ENCODE results near the gene ASB2.

Gene ASB2, protein sequence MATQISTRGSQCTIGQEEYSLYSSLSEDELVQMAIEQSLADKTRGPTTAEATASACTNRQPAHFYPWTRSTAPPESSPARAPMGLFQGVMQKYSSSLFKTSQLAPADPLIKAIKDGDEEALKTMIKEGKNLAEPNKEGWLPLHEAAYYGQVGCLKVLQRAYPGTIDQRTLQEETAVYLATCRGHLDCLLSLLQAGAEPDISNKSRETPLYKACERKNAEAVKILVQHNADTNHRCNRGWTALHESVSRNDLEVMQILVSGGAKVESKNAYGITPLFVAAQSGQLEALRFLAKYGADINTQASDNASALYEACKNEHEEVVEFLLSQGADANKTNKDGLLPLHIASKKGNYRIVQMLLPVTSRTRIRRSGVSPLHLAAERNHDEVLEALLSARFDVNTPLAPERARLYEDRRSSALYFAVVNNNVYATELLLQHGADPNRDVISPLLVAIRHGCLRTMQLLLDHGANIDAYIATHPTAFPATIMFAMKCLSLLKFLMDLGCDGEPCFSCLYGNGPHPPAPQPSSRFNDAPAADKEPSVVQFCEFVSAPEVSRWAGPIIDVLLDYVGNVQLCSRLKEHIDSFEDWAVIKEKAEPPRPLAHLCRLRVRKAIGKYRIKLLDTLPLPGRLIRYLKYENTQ

DNA sequence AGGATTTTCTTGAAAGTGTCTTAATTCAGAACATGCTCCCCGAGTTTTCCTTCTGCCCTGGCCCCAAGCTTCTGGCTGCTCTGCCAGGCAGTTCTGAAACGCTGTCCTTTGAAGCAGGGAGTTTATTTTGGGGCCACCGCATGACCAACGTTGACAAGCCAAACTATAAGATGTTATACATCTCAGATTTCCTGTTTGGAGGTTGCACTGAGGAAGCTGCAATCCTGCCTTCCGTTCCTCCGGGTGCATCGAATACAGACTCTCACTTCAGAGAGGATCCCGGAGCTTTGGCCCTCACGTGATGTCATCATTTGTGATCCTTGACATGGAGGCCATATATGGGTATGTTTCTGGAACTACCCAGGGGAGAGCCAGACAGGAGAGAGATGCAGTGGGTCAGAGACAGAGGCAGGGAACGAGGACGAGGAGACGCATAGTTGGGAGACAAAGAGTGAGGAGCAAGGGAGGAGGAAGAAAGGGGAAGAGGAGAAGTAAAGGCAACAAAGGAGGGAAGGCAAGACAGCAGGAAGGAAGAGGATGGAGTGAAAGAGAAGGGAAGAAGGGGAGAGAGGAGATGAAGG lies at the start of gene ASB2:
Gene ASB2, minus strand, starts transcription at position 94 of the 581 bp plus-strand sequence. CDS start 12,031 bp downstream, outside the sequence.
- in situ Hi-C loops (cut with HindIII; ENCODE audit: low sequenced_read_pairs) = no loop called here

DNA sequence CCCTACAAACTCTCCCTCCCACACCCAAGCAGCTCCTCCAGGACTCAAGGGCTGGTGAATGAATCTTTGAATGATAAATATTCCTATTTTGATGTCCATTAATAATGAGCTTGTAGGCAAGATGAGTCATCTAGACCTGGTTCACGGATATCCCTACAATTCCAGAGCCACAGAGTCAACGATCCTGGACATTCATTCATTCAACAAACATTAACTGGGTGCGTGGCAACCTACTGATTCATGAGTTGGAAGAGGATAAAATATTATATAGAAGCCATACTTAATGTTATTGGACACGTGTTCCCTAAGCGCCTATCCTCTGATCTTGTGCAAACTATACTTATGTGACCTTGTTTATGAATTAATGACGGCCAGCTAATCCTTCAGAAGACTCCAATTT lies 49.4 kb upstream of the ASB2 start:
- in situ Hi-C loops (cut with HindIII; ENCODE audit: low sequenced_read_pairs) = loop anchor here (5.0 kb wide), 1 partner anchor 53 kb away; no protein-coding TSS in a partner anchor

DNA sequence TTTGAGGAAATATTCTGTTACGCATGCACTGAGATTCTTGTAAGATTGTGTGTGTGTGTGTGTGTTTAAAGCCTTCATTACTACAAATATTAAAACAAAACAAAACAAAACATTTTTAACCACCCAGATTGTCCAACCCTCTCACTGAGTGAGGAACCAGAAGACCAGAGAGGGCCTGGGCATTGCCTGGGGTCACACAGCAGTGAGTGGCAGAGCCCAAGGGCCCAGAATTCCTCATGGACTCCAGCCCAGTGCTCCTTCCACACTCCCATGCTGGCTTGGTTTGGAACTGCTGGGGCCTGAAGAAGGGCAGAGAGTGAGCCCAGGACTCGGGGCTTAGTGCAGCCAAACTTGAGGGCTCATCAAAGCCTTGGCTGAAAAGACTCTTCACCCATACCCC lies 48.2 kb upstream of the ASB2 start:
- in situ Hi-C loops (cut with HindIII; ENCODE audit: low sequenced_read_pairs) = no loop called here

DNA sequence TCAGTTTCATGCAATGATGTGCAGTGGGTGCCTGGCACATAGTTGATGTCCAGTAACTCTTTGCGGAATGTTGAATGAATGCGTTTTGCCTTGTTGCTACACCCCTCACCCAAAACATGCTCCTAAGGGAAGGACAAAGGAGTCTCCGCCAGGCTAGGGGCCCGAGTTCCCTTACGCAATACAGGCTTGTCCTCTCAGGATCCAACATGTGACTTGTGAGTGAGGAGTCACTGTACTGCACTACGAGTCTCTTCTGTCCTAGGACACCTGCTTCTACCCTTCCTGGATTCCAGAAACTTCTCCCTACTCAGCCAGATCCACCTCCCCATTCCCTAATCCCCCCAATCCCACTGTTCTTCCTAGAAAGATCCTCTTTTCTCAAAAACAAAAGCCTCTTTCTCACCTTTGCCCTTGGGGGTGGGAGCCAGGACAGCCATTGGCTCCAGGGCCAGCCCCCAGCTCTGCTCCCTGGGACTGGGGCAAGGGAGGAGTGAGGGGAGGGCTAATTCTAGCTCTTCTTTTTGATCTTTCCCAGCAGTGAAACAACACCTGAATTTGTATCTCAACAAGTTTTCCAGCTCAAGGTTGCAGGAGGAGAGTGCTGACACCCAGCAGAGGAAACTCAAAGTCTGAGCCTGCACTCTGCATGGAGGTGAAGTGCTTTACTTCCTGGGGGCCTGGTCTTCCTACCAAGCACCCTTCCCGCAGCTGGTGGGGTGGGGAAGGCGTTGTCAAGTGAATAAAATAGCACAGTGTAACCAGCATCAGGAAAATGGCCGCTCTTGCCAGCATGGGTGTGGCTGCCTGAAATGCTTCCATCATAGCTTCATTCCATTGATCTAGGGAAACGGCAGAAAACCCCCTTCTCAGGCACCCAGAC lies 46.4 kb upstream of the ASB2 start:
- in situ Hi-C loops (cut with HindIII; ENCODE audit: low sequenced_read_pairs) = no loop called here

DNA sequence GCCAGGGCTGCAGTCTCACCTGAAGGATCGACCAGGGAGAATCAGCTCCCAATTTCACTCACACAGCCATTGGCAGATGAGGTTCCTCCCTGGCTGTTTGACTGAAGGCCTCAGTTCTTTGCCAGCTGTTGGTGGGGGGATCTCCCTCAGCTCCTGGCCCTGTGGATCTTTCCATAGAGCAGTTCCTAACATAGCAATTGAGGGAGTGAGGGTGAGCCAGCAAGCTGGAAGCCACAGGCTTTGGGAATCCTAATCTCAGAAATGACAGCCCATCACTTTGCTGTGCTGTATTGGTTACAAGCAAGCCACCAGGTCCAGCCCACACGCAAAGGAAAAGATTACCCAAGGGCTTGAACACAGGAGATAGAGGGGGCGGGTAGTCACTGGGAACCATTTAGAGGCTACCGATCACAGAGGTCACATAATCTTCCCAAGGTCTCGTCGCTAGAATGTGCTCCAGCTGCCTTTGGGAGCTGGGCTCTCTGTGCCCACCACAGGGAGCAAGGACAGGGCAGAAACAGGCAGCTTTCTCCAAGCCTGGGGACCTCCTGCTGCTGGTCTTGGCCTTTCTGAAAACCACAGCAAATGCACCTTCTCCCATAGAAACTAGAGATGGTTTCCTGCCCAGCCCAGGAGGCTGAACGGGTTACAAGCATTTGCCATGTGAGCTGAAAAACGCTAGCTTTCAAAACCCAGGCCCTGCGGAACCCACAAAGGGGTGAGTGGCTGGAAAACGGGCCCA lies 45.2 kb upstream of the ASB2 start:
- in situ Hi-C loops (cut with HindIII; ENCODE audit: low sequenced_read_pairs) = no loop called here

DNA sequence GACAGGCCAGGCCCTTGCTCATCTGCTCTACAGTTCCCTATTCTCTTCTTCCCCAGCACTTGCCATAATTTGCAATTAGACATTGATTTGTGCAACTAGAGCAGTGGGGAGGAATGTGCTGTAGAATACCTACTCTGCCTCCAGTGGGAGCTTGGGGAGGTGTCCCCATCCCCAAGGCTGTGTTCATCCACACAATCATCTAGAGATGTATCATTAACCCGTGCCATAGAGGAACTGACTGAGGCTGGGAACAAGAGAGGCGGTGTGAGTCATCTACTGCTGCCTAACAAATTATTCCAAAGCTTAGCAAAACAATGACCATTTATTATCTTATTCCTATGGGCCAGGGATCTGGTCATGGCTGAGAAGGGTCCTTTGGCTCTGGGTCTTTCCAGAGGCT lies 44.6 kb upstream of the ASB2 start:
- in situ Hi-C loops (cut with HindIII; ENCODE audit: low sequenced_read_pairs) = no loop called here

DNA sequence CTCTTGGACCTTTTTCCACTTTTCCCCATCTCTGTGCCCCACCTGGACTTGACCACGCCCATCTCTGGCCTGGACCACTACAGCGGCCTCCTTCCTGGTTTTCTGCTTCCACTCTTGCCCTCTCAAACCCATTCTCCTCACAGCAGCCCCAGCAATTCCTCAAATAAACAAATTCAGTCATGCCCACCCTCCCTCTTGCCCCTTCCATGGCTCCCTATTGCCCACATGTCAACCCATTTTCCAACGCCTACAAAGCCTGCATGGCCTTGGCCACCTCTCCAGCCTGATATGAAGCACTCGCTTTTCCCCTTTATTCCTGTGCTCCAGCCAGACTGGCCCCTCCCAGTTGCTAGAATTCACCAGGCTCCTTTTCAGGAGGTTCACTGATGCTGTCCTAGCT lies 43.9 kb upstream of the ASB2 start:
- in situ Hi-C loops (cut with HindIII; ENCODE audit: low sequenced_read_pairs) = no loop called here

DNA sequence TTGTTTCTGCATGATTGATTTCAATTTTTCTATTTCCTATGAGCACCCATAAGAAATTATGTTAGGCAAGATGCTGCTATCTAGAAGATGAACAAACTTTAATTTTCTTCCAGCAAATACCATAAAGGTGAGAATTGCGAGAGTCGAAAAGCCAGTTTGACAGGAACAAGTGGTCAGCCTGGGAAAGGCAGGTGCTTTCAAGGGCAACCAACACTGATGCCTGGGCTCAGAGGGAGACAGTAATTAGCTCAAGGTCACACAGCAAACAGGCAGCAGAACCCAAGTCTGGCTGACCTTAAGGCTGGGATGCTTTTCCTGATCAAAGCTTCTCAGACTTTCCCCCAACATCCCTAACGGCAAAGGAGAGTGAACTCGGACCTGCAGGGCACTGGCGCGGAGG lies 43.0 kb upstream of the ASB2 start:
- in situ Hi-C loops (cut with HindIII; ENCODE audit: low sequenced_read_pairs) = no loop called here

DNA sequence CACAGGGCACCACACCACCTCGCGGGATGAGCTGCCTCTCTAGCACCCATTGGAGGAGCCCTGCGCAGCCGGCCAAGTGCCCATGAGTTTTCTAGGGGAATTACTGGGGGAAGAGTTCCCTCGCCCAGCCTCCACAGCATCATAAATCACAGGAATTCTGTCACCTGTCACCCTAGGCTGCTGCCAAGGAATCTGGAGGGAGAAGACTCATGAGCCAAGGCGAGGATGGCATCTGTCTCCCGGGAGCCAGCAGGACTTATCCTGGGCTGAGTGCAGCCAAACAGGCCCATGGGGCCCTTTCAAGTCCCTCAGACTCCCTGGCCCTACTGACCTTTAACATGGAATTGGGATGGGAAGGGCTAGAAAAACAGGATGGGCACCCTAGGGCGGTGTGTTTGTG lies 41.9 kb upstream of the ASB2 start:
- in situ Hi-C loops (cut with HindIII; ENCODE audit: low sequenced_read_pairs) = no loop called here

DNA sequence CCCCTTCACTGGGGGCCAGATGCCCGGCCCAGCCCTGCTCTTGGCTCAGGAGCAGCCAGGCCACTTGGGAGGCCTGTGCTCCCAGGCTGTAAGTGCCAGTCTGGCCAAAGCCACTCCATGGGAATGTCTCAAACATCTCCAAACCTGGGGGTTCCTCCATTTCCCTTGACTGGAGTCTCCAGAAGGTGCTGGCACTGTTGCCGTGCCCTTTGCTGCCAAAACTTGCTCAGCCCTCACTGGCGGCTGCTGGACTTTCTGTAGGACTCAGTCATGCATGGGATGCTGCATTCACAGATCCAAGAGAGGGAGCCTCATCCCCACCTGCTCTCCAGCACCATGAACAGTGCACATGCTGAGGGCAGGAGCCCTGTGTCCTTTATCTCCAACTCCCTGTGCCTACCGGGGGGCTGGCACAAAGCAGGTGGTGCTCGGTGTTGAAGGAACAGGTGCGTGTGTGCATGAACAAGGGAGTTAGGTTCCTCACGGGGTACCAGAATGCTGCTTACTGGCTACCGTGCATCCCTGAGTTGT lies 40.1 kb upstream of the ASB2 start:
- in situ Hi-C loops (cut with HindIII; ENCODE audit: low sequenced_read_pairs) = no loop called here

DNA sequence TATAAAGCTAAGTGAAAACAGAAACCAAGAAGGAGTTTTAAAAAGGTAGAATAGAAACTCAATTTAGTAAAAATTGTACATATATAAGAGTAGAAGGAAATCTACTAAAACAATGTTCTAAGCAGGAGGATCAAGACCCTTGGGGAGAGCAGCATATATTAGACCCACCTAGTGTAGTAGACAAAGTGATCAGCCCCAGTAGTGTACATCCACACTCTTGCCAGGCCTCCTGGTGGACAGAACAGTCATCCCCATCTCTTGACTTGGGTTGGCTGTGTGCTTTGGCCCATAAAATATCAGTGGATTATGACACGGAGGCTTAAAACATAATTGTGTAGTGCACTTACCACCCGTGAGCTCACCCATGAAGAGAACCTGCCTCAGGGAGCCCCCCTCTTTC lies 38.9 kb upstream of the ASB2 start:
- in situ Hi-C loops (cut with HindIII; ENCODE audit: low sequenced_read_pairs) = no loop called here

DNA sequence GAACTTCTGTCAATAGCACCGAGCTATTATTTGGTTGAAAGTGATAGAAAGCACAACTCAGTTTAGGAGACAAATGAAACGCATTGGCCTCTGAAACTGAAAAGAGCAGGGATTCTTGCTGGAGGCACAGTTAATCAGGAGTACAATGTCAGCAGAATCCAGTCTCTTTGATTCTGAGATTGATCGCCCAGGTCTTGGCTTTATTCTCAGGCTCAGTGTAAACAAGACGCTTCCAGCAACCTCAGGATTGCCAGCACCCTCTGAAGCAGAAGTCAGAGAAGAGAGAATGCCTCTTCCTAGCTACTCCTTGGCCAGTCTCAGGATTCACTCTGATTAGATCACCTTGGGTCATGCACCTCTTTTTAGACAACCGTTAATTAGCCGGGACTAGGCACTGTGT lies 38.0 kb upstream of the ASB2 start:
- in situ Hi-C loops (cut with HindIII; ENCODE audit: low sequenced_read_pairs) = no loop called here

DNA sequence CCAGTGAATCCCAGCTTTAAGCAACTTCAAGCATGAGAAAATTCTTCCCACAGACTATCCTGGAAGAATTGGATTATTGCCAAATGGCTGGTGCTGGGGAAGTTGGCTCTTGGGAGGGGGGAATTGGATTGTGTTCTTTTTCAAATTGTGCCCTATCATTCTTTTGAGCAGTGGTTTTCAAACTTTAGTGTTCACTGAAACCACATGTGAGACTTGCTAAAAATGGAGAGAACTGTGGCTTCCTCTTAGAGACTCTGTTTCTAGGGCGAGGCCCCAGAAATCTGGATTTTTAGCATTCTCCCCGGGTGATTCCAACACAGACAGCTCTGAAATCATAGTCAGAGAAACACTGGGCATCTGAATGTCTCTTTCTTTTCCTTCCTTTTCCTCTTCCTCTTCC lies 35.4 kb upstream of the ASB2 start:
- in situ Hi-C loops (cut with HindIII; ENCODE audit: low sequenced_read_pairs) = no loop called here

DNA sequence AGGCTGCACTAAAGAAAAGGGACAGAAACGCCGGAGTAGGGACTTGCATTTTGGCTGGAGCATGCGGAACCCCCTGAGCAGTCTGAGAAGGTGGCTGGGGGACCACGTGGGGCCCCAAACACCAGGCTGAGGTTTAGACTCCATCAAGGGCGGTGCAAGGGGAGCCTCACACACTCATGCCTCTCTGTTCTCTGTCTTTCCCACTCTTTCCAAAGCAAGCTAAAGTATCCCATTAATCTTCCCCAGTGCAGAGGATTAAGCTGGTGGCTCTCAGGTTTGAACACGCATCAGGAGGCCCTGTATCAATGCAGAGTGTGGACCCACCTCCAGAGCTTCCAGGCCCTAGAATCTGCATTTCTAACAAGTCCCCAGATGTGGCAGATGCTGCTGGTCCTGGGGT lies 34.3 kb upstream of the ASB2 start:
- in situ Hi-C loops (cut with HindIII; ENCODE audit: low sequenced_read_pairs) = no loop called here

DNA sequence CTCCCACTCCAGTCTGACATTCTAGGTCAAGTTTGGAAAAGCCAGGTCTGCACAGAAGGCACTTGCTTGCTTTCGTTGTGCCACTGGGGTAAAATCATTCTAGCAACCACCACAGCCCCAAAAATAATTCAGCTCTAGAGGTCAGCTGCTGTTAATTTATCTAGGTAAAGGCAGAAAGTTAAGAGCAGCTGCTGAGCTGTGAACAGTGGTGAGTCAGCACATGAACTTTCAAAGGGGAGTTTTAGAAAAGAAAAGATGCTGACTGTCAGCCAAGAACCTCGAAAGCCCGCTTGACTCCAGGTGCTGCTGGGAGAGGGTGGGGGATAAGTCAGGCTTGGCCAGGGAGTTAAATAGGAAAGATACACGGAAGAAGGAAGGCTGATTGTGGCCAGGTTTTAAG lies 33.4 kb upstream of the ASB2 start:
- in situ Hi-C loops (cut with HindIII; ENCODE audit: low sequenced_read_pairs) = no loop called here

DNA sequence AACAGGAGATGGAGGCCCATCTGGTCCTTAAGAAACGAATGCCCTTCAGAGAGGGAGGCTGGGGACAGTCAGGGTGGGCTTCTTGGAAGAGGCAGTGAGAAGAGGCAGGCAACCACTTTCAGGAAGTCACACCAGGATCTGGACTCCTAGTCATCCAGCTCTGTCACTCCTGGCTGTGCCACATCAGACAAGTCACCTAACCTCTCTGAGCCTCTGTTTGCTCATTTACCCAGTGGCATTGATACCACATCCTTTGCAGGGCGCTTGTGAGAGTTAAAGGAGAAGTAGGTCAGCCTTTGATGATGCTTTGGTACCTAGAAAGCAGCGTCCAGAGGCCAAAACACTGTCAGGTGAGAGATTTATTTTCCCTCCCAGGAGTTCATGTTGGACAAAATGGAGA lies 31.9 kb upstream of the ASB2 start:
- in situ Hi-C loops (cut with HindIII; ENCODE audit: low sequenced_read_pairs) = no loop called here

DNA sequence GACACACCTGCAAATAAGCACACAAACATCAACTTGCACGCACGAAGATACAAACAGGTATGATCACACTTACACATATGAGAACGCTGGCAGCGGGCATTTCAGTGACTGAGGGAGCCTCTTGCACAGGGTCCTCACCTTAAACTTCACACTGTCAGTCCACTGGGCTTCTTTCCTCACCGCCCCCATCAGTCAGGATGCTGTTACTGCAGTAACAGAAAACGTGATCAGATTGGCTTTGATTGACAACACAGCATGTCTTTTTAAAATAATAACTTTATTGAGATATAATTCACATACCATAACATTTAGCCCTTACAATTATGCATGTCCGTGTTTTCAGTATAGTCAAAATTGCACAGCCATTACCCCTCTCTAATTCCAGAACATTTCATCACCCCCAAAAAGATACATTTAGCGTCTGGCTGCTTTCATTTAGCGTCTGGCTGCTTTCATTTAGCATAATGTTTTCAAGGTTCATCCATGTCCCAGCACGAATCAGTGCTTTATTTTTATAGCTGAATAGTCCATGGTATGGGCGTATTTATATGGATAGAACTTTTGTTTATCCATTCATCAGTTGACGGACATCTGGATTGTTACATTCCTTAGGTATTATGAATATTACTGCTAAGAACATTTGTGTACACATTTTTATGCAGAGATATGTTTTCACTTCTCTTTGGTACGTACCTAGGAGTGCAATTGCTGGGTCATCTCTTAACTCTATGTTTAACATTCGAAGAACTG lies 29.1 kb upstream of the ASB2 start:
- in situ Hi-C loops (cut with HindIII; ENCODE audit: low sequenced_read_pairs) = no loop called here

DNA sequence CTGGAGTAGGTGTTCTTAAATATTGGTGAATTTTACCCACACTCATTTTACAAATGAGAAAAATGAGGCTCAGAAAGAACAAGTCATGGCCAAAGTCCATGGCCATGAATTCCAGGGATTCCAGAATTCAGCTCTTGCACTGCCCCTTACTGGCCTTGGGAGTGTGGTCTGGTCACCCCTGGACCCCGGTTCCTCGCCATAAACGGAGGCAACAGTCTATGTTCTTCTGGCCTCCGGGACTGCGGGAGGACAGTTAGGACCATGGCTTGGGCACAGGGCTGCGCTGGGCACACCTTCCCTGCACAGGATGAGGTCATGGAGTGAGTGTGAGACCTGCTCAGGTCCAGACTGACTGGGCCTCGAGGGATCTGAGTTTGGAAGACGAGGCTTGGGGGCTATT lies 27.6 kb upstream of the ASB2 start:
- in situ Hi-C loops (cut with HindIII; ENCODE audit: low sequenced_read_pairs) = no loop called here

DNA sequence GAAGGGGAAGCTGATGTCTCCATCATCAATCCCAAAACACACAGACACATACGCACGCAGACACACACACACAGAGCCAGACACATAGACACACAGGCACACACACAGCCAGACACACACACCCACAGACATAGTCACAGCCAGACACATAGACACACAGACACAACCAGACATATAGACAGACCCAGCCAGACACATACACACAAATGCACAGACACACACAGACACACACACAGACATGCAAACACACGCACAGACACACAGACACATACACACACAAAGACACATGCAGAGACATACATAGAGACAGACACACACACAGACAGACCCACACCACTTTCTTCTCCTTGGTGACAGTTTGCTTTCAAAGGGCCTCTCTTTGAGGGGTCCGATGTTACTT lies 27.0 kb upstream of the ASB2 start:
- in situ Hi-C loops (cut with HindIII; ENCODE audit: low sequenced_read_pairs) = no loop called here

Measured in DLD1 (cell line).